Kidney epithelial cell (primary cell): ENCODE data around the gene LFNG. TPM values are rescaled to one million over a fixed set of nuclear protein-coding genes. Genes with fewer than 3 reads are reported as not detected.
"Not testable (repeated sequence)": the region's sequence is repeated elsewhere in the genome, so short reads cannot be mapped to it uniquely, and the experiment has no call there.

Experiments used
- DNase-seq: peaks from one replicate; pipeline ENCODE4 v3.0.0-alpha.2; 2010; ENCODE audit warnings: low read depth
- H3K27me3 ChIP-seq: 2 replicates; pipeline ENCODE4 v1.6.0; 2011; ENCODE audit warnings: low read length; ENCODE audit not compliant: control insufficient read depth, insufficient read depth
- H3K36me3 ChIP-seq: 2 replicates; pipeline ENCODE4 v1.5.1; 2011; ENCODE audit warnings: low read length; ENCODE audit not compliant: control insufficient read depth, insufficient read depth
- H3K4me3 ChIP-seq: 2 replicates; pipeline ENCODE4 v1.5.1; 2011; ENCODE audit warnings: low read depth, mild to moderate bottlenecking, control low read depth, low read length
- total RNA-seq: library from RNA; depleted of rRNA; stranded (reverse); fragments of >200 nt; gene quantifications from 2 replicates; pipeline ENCODE4 v1.2.3, GENCODE V29; 2015
- TF ChIP-seq, protein P1 (sequence below): IDR thresholded peaks from 2 replicates; pipeline ENCODE4 v1.5.1; 2011; ENCODE audit warnings: mild to moderate bottlenecking, moderate library complexity, low read length, control low read depth, inconsistent platforms; ENCODE audit not compliant: insufficient read depth, poor library complexity, severe bottlenecking

The LFNG gene
- total RNA-seq, 1 donor from 2014 or later = 39.7 TPM

DNA sequence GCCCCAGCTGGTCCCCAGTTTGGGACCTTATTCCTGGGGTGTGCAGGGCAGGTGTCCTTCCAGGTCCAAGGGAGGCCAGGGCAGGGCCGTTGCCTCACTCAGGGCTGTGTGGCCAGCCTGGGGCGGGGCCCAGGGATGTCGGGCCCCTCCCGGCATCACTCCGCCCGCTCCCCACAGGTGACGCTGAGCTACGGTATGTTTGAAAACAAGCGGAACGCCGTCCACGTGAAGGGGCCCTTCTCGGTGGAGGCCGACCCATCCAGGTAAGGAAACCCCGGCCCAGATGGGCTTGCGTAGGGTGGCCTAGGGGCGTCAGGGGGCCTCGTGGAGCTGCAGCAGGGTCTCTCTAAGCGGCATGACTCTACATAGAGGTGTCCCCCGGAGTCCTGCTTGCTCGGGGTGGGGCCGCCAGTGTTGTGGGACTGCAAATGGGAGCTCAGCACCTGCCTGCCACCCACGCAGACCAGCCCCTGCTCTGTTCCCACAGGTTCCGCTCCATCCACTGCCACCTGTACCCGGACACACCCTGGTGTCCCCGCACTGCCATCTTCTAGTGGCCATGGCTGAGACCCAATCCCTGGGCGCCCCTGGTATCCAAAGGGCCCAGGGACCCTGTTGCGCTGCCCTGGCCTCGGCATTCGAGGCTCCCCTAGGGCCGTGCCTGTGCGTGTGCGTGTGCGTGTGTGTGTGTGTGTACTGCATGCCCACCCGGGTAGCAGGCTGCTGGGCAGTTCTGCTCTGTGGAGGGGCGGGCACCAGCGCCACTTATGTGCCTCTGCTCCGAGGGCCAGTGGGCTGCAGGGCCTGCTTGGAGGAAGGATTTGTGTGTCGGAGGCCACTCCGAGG, 7.3 kb downstream of the LFNG start:
- TF ChIP-seq, protein P1, sequence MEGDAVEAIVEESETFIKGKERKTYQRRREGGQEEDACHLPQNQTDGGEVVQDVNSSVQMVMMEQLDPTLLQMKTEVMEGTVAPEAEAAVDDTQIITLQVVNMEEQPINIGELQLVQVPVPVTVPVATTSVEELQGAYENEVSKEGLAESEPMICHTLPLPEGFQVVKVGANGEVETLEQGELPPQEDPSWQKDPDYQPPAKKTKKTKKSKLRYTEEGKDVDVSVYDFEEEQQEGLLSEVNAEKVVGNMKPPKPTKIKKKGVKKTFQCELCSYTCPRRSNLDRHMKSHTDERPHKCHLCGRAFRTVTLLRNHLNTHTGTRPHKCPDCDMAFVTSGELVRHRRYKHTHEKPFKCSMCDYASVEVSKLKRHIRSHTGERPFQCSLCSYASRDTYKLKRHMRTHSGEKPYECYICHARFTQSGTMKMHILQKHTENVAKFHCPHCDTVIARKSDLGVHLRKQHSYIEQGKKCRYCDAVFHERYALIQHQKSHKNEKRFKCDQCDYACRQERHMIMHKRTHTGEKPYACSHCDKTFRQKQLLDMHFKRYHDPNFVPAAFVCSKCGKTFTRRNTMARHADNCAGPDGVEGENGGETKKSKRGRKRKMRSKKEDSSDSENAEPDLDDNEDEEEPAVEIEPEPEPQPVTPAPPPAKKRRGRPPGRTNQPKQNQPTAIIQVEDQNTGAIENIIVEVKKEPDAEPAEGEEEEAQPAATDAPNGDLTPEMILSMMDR = no peak
- H3K27me3 ChIP-seq = no peaks in the 10 kb centered on the region
- DNase-seq = no peak
- no peak overlapping the region for H3K4me3 ChIP-seq
- H3K36me3 ChIP-seq = no peaks in the 10 kb centered on the region

DNA sequence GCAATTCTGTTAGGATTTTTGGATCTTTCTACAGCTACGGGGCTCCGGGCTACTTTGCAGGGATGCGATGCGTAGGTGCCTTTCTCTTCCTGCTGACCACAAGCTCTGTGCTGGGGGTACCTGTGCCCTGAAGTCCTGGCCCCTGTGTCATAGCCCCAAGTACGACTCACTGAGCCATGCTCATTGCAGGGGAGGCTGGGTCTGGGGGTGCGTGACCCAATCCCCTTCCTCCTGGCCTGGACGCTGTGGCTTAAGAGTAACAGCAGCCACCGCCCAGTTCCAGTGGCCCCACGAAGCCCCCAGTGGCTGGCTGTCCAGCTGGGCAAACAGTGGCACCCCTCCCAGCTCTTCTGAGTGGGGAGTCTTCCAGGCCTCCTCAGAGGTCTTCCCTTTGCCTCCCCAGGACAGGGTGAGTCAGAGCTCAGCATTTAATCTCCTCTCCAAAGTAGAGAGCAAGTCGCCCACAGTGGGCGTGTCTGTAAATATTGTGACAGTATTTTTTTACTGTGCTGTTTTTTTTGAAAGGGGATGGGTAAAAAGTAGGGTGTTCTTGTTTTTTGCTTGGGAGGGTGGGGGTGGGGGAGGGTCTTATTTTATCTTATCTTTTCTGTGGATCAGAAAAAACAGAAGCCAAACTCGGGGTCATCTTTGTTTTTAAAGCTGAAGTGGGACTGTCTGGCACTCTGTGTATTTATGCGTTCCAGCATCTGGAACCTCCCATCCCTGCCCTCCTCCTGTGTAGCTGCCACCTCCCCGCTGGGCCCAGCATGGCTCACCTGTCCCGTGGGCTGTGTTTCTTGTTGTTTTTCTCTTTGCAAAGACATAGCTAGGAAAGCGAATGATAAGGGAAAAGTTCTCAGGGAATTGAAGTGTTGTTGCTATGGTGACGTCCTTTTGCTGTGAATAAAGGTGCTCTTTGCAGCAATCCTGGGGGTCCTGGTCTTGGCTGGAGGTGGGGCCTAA, 8.2 kb downstream of the LFNG start:
- no peak overlapping the region for H3K4me3 ChIP-seq
- H3K36me3 ChIP-seq = no peaks in the 10 kb centered on the region
- H3K27me3 ChIP-seq = no peaks in the 10 kb centered on the region
- DNase-seq = no peak
- TF ChIP-seq, protein P1 = no peak

DNA sequence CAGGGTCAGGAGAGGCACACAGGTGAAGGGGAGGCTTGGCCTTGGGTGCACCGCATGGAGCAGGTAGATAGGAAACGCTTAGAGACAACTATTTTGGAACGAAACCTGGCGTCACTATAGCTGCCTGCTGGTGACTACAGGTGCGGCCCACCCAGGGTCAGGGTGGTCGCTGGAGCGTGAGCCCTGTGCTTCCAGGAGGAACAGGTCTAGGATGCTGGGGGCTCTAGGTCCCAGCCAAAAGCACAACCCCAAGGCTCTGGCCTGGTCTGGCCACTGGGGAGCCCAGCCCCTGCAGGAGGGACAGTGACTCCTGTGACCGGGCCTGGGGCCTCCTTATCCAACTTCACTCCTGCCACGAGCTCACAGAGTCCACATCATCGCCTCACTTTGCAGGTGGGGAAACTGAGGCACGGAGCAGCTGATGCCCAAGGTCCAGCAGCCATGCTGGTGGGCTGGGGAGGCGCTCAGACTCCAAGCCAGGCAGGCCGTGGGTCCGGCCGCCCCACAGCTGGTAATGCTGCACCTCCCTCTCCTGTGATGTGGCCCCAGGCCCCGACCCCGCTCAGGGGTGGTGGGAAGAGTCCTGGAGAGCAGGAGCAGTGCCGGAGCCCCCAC, 9.0 kb downstream of the LFNG start:
- Histone ChIP-seq H3K36me3 (no peaks in the 10 kb centered on the region), H3K27me3 (no peaks in the 10 kb centered on the region), H3K4me3 (no peak overlapping the region)
- DNase-seq = no peak
- TF ChIP-seq, protein P1 = no peak

DNA sequence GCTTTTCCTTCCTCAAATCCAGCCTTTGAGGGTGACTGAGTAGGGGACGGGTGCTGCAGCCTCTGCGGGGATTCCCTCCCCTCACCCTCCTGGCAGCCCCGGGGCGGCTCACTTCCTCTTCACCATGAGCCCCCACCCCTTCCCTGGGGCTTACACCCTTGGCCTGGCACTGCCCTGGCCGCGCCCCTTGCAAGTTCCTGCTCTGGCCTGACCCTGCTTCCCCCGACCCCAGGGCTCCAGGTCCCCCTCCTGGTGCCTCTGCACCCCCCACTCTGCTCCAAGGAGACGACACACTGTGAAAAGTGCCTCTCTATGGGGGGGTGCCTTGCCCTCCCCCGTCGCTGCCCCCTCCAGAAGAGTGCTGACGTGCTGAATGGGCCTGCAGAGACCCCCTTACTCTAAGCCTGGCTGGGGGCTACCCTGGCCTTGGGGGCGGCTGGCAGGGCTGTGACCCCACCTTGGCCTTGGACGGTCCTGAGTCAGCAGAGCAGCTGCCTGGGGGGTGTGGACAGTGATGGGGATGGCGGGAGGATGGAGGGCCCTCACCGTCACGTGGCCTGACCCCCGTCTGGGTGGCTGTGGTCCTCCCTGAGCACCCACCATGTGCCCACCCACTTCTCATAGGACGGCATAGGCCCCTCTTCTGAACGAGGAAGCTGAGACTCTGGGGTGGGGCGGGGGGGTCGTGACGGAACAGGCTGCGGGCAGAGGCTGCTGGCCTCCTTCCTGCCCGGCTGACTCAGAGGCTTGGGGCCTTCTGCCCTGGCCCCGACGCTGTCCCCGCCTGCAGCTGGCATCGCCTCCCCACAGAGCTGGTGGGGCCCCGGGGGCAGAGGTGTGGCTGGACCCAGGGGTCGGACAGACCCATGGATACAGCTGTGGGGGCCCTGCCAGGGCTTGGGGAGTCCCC, 9.8 kb downstream of the LFNG start:
- DNase-seq = no peak
- TF ChIP-seq, protein P1 = no peak
- no peaks in the 10 kb centered on the region for H3K36me3 ChIP-seq
- H3K27me3 ChIP-seq = no peaks in the 10 kb centered on the region
- no peak overlapping the region for H3K4me3 ChIP-seq

DNA sequence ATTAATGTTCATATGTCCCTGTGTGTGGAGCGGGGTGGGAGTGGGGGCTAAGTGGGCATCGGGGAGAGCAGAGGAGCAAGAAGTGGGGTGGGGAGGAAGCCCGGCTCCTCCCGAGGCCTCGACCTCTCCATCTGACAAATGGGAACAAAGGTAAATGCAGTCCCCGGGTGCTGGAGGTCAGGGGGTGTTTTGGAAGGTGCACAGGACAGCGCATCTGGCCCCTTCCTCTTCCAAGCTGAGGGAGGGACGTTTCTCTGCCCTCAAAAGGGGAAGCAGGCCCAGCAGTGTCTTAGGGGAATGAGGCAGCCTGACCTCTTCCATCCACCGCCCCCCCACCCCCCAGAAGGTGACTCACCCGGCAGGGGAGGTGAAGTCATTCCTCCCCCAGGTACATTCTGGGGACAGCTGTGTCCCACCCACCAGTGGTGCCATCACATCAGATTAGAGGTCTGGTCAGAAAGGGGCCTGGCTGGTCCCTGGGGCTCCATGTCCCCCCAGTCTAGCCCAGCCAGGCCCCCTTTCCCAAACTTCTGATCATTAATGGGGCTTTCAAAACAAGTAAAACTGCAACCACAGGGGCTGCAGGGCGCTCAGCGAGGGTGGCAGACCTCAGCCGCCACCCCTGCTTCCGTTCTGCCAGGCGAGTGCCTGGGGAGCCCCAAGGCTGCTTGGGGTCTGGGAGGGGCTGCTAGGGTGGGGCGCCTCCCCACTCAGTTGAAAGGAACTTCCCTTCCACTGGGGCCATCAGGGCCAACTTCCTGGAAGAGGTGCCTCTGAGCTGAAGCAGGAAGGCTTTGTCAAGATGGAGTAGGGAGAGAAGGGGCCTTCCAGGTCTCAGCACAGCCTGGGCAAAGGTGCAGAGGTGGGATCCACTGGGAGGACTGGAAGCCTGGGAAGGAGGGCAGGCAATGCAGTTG, 10.8 kb downstream of the LFNG start:
- Histone ChIP-seq H3K4me3 (no peak overlapping the region), H3K27me3 (no peaks in the 10 kb centered on the region)

DNA sequence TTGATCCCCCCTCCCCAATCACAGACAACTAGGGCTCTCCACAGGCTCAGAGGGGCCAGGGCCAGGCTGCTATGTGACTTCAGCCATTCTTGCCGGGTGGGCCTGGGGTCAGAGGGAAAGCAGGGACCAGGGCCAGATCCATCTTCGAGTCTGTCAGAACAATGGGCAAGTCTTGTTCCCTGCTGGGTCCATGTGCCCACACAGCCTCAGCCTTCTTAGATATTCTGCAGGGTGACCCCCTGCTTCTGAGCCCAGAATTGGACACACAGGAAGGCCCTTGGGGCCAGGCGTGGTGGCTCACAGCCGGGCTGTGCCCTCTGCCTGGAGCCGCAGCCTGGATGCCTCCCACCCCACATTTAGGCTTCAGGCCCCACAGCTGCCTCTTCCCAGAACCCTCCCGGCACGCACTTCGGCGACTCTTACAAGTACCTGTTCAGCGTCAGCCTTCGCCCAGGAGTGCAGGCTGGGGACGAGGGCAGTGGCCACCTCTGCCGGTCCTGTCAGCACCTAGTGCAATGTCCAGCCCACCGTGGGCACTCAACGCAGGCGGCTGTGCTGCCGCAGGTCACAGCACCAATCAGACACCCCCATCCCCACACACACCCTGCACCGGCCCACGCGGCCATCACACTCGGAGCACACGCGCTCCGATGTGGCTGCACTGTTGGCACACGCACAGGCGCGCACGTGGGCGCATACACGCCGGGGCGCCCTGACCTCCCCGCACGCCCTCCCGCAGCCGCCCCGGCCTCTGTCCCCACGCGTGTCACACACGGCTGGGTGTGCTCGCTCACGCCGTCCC, 11.6 kb downstream of the LFNG start:
- H3K36me3 ChIP-seq, H3K27me3 ChIP-seq, H3K4me3 ChIP-seq, DNase-seq: not testable (repeated sequence)

More for the DNA sequence above, 10.8 kb downstream of the LFNG start:
- TF ChIP-seq, protein P1 = no peak
- H3K36me3 ChIP-seq = no peaks in the 10 kb centered on the region
- no peak for DNase-seq

DNA sequence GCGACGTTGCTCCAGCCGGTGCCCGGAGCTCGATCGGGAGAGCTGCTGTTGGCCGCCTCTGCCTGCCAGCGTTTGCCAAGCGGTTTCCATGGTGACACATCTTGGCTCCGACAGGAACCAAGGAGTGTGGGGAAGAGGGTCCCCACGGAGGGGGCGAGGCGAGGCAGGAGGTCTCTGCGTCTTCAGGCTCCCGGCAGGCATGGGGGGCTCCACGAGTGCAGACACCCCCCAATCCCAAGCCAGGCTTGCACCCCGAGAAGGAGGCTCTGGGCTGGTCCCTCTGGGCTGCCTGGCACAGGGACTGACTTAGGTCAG, 12.2 kb downstream of the LFNG start:
- not testable (repeated sequence) for H3K27me3 ChIP-seq, DNase-seq, H3K36me3 ChIP-seq, H3K4me3 ChIP-seq
